CD4-positive, alpha-beta T cell treated with Interleukin-10 for 1 hour (primary cell): ENCODE measurements around the gene PRR33.
"Not testable (repeated sequence)": the region's sequence is repeated elsewhere in the genome, so short reads cannot be mapped to it uniquely, and the experiment has no call there.

Experiments used
- DNase-seq: peaks from one replicate; pipeline ENCODE4 v3.0.0-alpha.2; 2020

PRR33 gene

DNA sequence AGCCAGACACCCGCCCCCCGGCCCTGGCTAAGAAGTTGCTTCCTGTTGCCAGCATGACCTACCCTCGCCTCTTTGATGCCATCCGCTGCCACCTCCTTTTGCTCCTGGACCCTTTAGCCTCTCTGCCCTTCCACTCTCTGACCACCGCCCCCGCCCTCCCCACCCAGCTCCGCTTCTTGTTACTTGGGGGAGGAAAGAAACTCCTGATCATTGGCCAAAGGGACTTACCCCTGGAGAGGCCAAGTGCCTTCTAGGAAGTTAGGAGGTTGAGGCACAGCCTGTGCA, at the start of gene PRR33:
Gene PRR33 (minus strand): TSS at position 65 of the 285 bp plus-strand sequence. CDS start 1,311 bp downstream, outside the sequence.
- no peak for DNase-seq

GRCh38 chr11:1939788-1940187, 48.1 kb upstream of the PRR33 start:
- DNase-seq: not testable (repeated sequence)

DNA sequence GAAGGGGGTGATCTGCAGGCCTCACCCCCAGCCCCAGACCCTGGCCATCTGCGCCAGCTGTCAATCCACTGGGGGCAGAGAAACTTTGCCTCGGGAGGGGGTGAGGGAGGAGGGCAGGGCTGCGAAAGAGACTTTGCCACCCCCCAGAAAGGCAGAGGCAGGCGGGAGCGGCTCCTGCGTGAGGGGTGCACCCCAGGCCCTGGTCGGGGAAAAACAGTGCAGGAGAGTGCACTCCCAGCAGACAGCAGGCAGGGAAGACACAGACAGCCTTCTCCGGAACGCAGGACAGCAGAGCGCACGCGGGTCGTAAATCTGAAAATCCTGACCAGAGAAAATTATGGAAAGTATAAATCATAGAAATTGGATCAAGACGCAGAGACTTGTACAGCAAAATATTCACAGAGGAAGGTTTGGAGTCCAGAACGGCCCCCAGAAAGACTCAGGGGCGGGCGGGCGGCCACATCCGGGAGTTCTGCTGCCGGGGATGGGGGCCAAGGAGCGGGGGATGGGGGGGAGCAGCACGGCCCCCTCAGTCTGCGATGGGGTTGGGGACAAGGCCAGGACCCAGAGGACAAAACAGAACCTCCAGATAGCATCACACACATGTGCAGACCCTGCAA, 47.4 kb upstream of the PRR33 start:
- DNase-seq: no peak

- no peak for DNase-seq
Observed at GRCh38 chr11:1938343-1939005, 46.8 kb upstream of the PRR33 start.

GRCh38 chr11:1937616-1938342, 46.1 kb upstream of the PRR33 start:
- DNase-seq: no peak

DNA sequence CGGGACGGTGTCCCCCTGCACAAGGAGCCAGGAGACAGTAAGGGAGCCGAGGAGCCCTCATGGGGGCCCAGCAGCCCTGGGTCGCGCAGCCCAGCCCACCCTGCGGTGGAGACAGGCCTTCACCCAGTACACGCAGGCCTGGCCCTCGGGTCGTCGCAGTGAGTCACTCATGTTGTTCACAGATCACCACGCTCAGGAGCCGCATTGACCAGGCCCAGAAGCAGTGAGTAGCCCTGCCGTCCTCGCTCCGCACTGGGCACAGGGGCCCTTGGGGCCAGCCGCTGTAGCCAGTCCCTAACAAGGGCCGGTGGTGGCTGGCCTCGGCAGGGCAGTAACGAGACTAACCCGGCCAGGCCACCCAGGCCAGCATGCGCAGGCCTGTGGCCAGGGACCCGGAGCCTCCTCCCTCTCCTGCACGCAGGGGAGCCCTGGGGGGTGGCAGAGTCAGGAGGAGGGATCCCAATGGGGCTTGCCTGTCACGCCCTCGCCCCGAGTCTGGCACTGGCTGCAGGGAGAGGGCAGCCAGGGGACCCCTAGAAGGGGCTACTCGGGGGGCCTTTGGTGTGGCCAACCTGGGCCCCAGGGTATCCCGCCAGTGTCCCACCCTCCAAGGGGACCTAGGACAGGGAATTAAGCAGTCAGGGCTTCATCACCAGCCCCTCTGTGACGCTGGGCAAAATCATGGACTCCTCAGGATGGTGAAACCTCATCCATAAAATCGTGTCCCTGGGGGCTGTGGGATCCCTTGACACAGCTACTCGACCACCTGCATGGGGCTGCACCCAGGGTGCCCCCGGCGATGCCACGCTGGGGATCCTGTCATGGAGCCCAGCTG, 45.3 kb upstream of the PRR33 start:
- DNase-seq: no peak

DNA sequence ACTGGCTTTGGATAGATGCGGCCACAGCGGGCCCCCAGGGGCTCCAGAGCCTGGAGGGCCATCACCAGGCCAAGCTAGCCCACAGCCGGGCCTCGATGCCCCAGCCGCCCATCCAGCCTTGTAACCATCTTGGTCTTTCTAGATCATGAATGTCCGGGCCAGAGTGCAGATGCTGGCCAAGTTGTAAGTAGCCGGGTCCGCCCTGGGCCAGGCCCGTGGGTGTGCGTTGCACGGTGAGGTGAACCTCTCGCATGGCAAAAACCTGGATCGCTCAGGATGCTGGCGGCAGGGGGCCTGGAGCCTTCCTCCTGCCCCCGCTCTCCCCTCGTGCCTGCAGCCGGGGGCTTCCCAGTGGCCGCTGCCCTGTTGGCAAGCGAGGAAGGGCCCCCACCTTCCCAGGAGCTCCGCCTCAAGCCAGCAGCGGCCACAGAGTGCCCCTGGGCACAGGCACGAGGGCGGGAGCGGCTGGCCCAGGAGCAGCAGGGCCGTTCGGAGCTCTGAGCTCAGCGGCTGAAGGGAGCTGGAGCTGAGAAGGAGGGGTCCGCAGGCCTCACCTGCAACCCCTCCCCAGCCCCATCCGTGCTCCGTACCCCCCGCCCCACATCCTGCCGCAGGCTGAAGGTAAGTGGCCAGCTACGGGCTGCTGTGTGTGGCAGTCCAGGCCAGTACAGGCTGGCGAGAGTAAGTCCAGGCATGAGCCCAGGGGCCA, 44.5 kb upstream of the PRR33 start:
- DNase-seq: no peak

GRCh38 chr11:1935156-1936071, 43.7 kb upstream of the PRR33 start:
- no peak for DNase-seq

DNA sequence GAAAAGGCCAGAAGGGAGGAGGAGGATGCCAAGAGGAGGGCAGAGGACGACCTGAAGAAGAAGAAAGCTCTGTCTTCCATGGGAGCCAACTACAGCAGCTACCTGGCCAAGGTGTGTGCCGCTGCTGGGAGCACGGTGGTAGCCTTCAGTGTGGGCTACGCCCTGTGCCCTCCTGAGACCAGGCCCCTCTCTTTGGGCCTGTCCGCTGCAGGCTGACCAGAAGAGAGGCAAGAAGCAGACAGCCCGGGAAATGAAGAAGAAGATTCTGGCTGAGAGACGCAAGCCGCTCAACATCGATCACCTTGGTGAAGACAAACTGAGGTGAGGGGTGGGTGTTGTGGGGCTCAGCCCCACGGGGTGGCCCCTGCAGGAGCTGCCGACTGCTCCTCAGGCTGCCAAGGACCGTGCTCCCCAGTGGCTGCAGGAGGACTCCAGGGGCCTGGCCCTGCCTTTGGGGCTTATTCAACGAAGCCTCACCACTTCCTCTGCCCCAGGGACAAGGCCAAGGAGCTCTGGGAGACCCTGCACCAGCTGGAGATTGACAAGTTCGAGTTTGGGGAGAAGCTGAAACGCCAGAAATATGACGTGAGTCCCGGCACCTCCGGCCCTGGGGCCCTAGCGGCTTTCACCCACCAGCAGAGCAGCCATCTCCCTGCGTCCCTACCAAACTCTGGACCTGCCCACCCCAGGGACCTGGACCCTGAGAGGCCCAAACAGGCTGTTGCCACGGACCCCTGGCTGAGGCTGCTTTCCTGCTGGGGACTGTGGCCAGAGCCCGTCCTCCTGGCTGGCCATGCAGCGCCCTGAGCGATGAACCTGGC, 42.9 kb upstream of the PRR33 start:
- no peak for DNase-seq

GRCh38 chr11:1933416-1934334, 42.0 kb upstream of the PRR33 start:
- DNase-seq: no peak

- no peak for DNase-seq
Observed at GRCh38 chr11:1932681-1933080, 41.0 kb upstream of the PRR33 start.

DNA sequence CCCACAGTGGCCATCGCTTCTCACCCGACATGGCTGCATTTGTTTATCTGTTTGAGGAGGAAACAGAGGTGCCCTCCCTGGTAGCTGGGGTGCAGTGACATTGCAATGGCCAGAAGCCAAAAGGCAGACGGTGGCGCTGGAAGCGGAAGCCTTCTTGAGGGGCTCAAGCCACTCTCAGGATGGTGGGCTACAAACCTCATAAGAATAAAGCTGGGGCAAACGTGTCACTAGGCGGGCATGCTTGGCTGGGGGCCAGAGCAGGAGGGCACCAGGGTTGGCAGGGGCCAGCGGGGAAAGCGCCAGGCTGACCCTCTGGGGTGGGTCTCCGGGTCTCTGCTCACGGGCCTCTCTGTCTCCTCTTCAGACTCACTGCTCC, 40.4 kb upstream of the PRR33 start:
- no peak for DNase-seq

DNA sequence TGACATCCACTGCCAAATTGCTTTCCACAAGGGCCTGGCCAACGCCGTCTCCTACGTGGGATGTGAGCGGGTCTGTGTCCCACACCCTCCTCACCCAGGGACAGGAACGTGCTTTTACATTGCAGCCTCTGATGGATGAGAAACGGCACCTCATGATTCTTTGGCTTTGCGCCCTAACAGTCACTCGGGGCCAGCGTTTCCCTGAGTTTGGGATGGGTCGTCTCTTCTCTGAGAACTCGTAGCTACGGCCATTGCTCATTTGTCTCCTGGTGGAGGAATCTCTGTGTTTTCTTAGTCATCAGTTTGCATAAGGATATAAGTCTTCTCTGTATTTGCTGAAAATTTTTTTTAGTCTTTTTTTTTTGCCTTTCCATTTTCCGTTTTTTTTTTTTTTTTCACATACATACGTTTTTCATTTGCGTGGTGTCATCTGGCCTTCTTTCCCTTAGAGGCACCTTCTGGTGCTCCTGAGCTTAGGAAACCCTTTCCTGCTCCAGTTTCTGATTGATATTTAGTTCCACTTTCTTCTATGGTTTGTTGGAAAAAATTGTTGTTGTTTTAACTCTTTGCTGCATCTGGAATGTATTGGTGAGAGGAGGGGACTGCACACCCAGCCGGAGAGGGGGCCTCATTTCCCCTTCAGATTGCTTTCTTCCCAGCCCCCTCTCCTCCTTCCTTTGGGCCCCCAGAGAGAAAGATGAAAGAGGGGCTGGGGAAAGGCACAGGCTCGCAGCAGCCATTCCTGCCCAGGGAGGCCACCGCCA, 39.8 kb upstream of the PRR33 start:
- no peak for DNase-seq

GRCh38 chr11:1930462-1930830, 38.8 kb upstream of the PRR33 start:
- DNase-seq: no peak

- no peak for DNase-seq
Observed at GRCh38 chr11:1929621-1930461, 38.1 kb upstream of the PRR33 start.

DNA sequence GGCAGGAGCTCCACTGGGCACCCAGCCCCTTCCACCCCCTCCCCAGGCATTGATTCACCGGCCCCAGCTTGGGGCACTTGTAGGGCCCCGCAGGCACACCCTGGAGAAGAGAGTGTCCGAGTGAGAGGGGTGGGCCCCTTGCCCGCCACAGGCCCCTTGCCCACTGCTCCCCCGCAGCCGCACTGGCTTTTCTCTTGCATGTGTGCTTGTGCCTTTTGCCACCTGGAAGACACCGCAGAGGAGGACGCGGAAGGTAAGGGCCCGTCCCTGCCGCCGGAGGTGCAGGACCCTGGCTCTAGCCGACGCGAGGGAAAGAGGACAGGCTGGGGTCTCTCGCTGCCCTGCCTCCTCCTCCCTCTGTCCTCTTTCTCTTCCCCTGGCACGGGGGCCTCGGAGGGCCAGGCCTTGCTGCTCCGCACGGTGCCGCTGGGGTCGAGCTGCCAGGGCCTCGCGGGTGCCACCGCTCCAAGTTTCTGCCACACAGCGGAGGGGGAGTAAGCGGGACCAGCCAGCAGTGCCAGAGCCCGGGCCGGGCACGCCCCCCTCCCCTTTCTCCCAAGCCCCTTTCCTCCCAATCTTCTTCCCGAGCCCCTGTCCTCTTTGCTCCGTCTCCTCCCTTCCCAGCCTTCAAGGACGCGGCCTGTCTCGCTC, 37.3 kb upstream of the PRR33 start:
- DNase-seq: no peak

GRCh38 chr11:1928470-1928890, 36.8 kb upstream of the PRR33 start:
- DNase-seq: no peak
